Mesodermal cell (in vitro differentiated cells): ENCODE results near the gene TP63.
"Not testable (repeated sequence)": the region's sequence is repeated elsewhere in the genome, so short reads cannot be mapped to it uniquely, and the experiment has no call there.

Experiments used
- H3K27ac ChIP-seq: 2 replicates; pipeline ENCODE4 v1.7.0; 2013; ENCODE audit warnings: mild to moderate bottlenecking, low read depth, low read length, moderate library complexity; ENCODE audit not compliant: severe bottlenecking
- H3K36me3 ChIP-seq: 2 replicates; pipeline ENCODE4 v1.7.1; 2013; ENCODE audit warnings: mild to moderate bottlenecking, low read length, moderate library complexity; ENCODE audit not compliant: control insufficient read depth, insufficient read depth
- H3K4me1 ChIP-seq: one replicate; pipeline ENCODE4 v1.7.1; 2013; ENCODE audit warnings: mild to moderate bottlenecking, low read length; ENCODE audit not compliant: insufficient read depth, control insufficient read depth, poor library complexity, severe bottlenecking
- H3K4me3 ChIP-seq: 2 replicates; pipeline ENCODE4 v1.7.0; 2013; ENCODE audit warnings: low read length, control low read depth, mild to moderate bottlenecking; ENCODE audit not compliant: insufficient read depth, poor library complexity, severe bottlenecking; ENCODE audit errors: extremely low read depth
- H3K9me3 ChIP-seq: 2 replicates; pipeline ENCODE4 v1.7.1; 2013; ENCODE audit warnings: mild to moderate bottlenecking, low read length, moderate library complexity; ENCODE audit not compliant: control insufficient read depth
- WGBS, 2 experiments: methylation state at CpG; one replicate each; pipeline ENCODE4 v1.1.5; 2013; ENCODE audit warnings: missing lambda C conversion rate in 2 of 2; ENCODE audit not compliant: insufficient coverage in 2 of 2; 5-methylcytosine and 5-hydroxymethylcytosine counted together

The TP63 gene

GRCh38 chr3:189646853-189647542 is 15.8 kb downstream of the TP63 start:
- Histone ChIP-seq H3K4me3 (no peak overlapping the region), H3K27ac (no peak overlapping the region), H3K36me3 (no peaks in the 10 kb centered on the region), H3K4me1 (no peaks in the 10 kb centered on the region), H3K9me3 (no peaks in the 10 kb centered on the region)
- WGBS, 2 experiments: 100% methylated on average over 2 of the region's 8 CpGs

GRCh38 chr3:189652042-189652441 is 20.9 kb downstream of the TP63 start:
- Histone ChIP-seq H3K27ac (no peak overlapping the region), H3K36me3 (no peaks in the 10 kb centered on the region), H3K4me3 (no peak overlapping the region), H3K4me1 (no peaks in the 10 kb centered on the region), H3K9me3 (no peaks in the 10 kb centered on the region)
- WGBS, 2 experiments: 86% methylated on average over 1 of the region's 1 CpG; no CpG with 5 or more reads in 1 of the 2 experiments

- H3K4me3 ChIP-seq: no peak overlapping the region
- H3K36me3 ChIP-seq: no peaks in the 10 kb centered on the region
- H3K4me1 ChIP-seq: no peaks in the 10 kb centered on the region
- H3K9me3 ChIP-seq: no peaks in the 10 kb centered on the region
- no peak overlapping the region for H3K27ac ChIP-seq
Observed at GRCh38 chr3:189655617-189656016, 24.4 kb downstream of the TP63 start.

- WGBS, 2 experiments: no CpG with 5 or more reads among the region's 1 CpG
- Histone ChIP-seq H3K36me3 (no peaks in the 10 kb centered on the region), H3K4me1 (no peaks in the 10 kb centered on the region), H3K4me3 (no peak overlapping the region), H3K9me3 (no peaks in the 10 kb centered on the region), H3K27ac (no peak overlapping the region)
Observed at GRCh38 chr3:189659571-189659970, 28.4 kb downstream of the TP63 start.

- Histone ChIP-seq H3K27ac (no peak overlapping the region), H3K4me3 (no peak overlapping the region), H3K36me3 (no peaks in the 10 kb centered on the region), H3K4me1 (no peaks in the 10 kb centered on the region), H3K9me3 (no peaks in the 10 kb centered on the region)
- WGBS, 2 experiments: 100% methylated on average over 1 of the region's 1 CpG; no CpG with 5 or more reads in 1 of the 2 experiments
Observed at GRCh38 chr3:189664311-189664710, 33.1 kb downstream of the TP63 start.

- H3K4me3 ChIP-seq, H3K36me3 ChIP-seq, H3K9me3 ChIP-seq, H3K4me1 ChIP-seq, H3K27ac ChIP-seq: not testable (repeated sequence)
- 84 to 90% methylated on average over 2 to 3 of the region's 3 CpGs for WGBS, 2 experiments
Observed at GRCh38 chr3:189672346-189672745, 41.2 kb downstream of the TP63 start.

GRCh38 chr3:189673535-189673934 is 42.3 kb downstream of the TP63 start:
- no CpG with 5 or more reads among the region's 2 CpGs for WGBS, 2 experiments
- Histone ChIP-seq H3K27ac (no peak overlapping the region), H3K4me3 (no peak overlapping the region)

GRCh38 chr3:189674249-189674913 is 43.2 kb downstream of the TP63 start:
- no peaks in the 10 kb centered on the region for H3K9me3 ChIP-seq
- H3K36me3 ChIP-seq: no peaks in the 10 kb centered on the region
- no peak overlapping the region for H3K4me3 ChIP-seq
- H3K27ac ChIP-seq: no peak overlapping the region
- H3K4me1 ChIP-seq: no peaks in the 10 kb centered on the region
- WGBS, 2 experiments: 100% methylated on average over 1 to 3 of the region's 6 CpGs

More at GRCh38 chr3:189673535-189673934, 42.3 kb downstream of the TP63 start:
- Histone ChIP-seq H3K9me3 (no peaks in the 10 kb centered on the region), H3K36me3 (no peaks in the 10 kb centered on the region), H3K4me1 (no peaks in the 10 kb centered on the region)

GRCh38 chr3:189677667-189678066 is 46.5 kb downstream of the TP63 start:
- no peaks in the 10 kb centered on the region for H3K36me3 ChIP-seq
- 89 to 90% methylated on average over 3 of the region's 4 CpGs for WGBS, 2 experiments
- no peak overlapping the region for H3K4me3 ChIP-seq

GRCh38 chr3:189680723-189681122 is 49.5 kb downstream of the TP63 start:
- Histone ChIP-seq H3K4me1 (peaks cover 1% of the 10 kb centered on the region), H3K36me3 (no peaks in the 10 kb centered on the region), H3K27ac (no peak overlapping the region), H3K4me3 (no peak overlapping the region), H3K9me3 (no peaks in the 10 kb centered on the region)

More at GRCh38 chr3:189677667-189678066, 46.5 kb downstream of the TP63 start:
- Histone ChIP-seq H3K4me1 (no peaks in the 10 kb centered on the region), H3K9me3 (no peaks in the 10 kb centered on the region), H3K27ac (no peak overlapping the region)

GRCh38 chr3:189683546-189684255 is 52.5 kb downstream of the TP63 start:
- H3K4me1 ChIP-seq: peaks cover 11% of the 10 kb centered on the region
- H3K9me3 ChIP-seq: no peaks in the 10 kb centered on the region
- H3K27ac ChIP-seq: no peak overlapping the region
- WGBS, 2 experiments: 81 to 90% methylated on average over 2 of the region's 3 CpGs
- no peaks in the 10 kb centered on the region for H3K36me3 ChIP-seq
- no peak overlapping the region for H3K4me3 ChIP-seq
